HG03135 (cell line): ENCODE data around the gene MAP3K5.
"Not testable (repeated sequence)": the region's sequence is repeated elsewhere in the genome, so short reads cannot be mapped to it uniquely, and the experiment has no call there.

ENCODE experiments used
- ATAC-seq: cut with Tn5 transposase; IDR thresholded peaks from one replicate; pipeline ENCODE4 v1.9.1; 2021; ENCODE audit warnings: mild to moderate bottlenecking, moderate library complexity; ENCODE audit not compliant: unreplicated experiment

MAP3K5 gene

DNA sequence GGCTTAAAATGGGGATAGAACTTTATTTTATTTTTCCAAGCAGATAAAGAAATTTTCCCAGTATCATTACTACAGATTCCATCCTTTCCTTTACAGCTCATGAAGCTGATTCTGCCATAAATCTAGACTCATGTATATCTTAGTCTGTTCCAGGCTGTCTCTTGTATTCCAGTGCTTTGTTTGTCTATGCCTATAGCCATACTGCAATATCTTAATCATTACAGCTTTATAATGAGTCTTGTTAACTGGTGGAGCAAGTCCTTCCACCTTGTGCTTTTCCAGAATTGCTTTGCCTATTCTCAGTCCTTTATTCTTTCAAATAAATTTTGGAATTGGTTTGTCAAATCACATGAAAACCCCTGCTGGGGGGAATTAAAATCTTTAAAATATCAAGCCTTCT is 99.2 kb downstream of the MAP3K5 start:
- no peak for ATAC-seq

- ATAC-seq: not testable (repeated sequence)
Observed at GRCh38 chr6:136687894-136688293, 104.4 kb downstream of the MAP3K5 start.

- ATAC-seq: no peak
Observed at GRCh38 chr6:136685540-136686108, 106.7 kb downstream of the MAP3K5 start.

DNA sequence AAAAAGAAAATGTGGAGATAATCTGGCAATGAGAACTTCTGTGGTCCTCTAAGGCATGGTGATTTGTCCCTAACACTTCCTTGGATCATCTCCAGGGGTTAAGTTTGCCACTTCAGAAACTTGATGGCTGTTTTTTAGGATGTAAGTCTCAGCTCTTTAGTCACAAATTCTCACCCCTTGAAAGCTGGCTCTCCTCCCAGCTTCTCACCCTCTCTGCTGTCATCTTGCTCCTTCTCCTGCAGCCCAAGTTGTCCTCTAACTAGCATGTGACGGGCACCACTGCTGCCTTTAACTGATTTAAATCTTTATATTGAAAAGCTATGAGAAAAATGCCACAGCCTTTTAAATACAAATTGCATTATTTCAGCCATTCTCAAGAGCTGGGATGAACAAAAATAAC is 107.8 kb downstream of the MAP3K5 start:
- ATAC-seq: no peak

GRCh38 chr6:136683209-136683941 is 108.9 kb downstream of the MAP3K5 start:
- ATAC-seq: no peak

- no peak for ATAC-seq
Observed at GRCh38 chr6:136682292-136682691, 110.0 kb downstream of the MAP3K5 start.

DNA sequence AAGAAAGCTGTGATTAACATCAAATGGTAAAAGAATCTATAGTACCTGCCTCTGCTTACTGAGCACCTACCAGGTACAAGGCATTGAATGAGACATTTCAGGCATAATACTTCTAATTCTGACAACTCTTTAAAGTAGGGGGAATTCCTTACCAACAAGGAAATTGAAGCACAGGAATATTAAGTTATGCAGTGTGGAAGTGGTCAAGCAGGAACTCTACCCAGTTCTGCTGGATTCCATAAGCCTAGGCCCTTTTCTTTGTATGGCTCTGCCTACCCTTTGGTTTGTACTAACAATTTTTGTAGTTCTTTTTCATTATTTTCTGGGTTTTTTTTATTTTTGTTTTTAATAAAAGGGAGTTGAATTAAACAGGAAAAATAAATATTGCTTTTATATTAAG is 114.5 kb downstream of the MAP3K5 start:
- ATAC-seq: no peak

DNA sequence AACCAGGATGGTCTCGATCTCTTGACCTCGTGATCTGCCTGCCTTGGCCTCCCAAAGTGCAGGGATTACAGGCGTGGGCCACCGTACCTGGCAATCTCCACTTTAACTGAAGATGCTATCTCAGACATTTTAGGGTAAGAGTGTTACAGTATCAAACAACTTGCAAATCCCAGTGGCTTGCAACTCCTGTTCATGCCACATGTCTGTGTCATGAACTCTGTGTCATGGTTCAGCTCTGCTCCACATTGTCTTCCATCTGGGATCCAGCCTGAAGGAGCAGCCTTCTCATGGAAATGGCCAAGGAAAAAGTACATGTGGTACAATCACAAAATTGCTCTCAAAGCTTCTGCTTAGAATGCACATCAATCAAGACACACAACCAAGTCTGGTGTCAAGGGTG is 114.9 kb downstream of the MAP3K5 start:
- no peak for ATAC-seq

GRCh38 chr6:136676075-136676474 is 116.2 kb downstream of the MAP3K5 start:
- no peak for ATAC-seq

- ATAC-seq: no peak
Observed at GRCh38 chr6:136673571-136673970, 118.7 kb downstream of the MAP3K5 start.

- ATAC-seq: no peak
Observed at GRCh38 chr6:136672144-136672543, 120.1 kb downstream of the MAP3K5 start.

DNA sequence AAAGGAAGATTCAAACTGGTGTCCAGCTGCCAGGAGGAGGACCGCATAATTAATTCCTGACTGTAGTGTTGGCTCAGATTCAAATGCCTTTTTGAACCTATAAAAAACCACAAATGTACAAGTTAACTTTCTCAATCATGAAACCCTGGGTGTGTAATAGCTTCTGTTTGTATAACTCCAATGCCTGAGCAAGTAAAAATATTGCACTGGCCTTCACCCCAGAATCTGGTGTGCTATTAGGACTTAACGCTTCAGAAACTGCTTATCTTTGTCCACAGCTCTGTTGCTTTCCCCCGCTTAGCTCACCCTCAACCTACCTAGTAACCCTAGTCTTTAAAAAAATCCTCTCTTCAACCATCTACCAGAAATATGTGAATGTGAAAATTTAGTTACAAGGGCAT is 123.0 kb downstream of the MAP3K5 start:
- no peak for ATAC-seq

- ATAC-seq: no peak
Observed at GRCh38 chr6:136668571-136668970, 123.7 kb downstream of the MAP3K5 start.

DNA sequence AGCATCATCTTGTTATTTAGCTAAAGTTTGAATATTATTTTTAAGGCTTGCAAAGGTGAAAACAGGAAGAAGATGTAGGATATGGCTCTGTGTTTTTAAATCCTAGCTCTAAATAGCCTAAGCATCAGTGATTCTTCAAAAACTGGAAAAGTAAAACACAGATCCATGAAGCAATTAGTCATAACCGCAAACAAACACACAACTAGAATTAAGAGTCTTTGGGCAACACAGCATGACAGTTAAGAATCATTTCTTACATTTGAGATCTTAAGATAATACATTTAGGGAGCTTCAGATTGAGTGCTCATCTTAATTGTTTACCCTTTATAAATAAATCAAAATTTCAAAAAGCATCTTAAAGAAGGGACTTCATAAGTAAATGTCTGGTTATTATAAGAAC is 126.2 kb downstream of the MAP3K5 start:
- no peak for ATAC-seq

GRCh38 chr6:136662347-136663237 is 129.7 kb downstream of the MAP3K5 start:
- ATAC-seq: no peak

GRCh38 chr6:136660727-136661126 is 131.6 kb downstream of the MAP3K5 start:
- no peak for ATAC-seq

DNA sequence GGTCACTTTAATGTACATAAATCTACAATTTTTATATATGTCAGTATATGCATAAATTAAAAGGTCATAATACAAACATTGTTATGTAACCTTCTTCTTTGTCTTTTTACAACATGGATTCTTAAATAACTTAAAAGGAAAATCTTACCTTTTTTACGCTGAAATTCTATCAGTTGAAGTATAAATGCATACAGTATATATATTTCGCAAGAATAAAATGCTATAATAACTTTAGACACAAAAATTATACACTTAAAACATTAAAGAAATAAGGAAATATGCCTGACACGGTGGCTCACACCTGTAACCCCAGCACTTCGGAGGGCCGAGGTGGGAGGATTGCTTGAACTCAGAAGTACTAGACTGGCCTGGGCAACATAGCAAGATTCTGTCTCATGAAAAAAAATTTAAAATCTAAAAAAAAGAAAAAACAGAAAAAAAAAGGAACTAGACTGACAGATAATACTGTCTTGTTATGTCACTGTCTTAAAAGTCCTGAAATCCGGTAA is 132.2 kb downstream of the MAP3K5 start:
- ATAC-seq: no peak

DNA sequence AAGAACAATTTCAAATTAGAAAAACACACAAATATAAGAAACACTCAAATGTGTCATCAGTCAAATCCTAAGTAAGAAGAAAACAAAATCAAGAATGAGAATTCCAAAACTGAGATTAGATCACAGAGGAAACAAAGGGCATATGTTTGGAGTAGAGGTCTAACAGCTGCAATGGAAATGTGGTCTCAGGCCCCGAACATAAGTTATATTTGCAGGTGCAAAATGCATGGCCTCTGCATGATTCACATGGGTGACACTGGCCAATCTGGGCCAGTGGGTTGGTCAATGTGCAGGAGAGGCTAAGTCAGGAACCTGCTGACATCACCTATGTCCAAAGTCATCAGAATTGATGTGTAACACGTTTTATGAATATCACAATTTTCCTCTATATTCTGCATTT is 133.6 kb downstream of the MAP3K5 start:
- ATAC-seq: no peak

- ATAC-seq: no peak
Observed at GRCh38 chr6:136657666-136658065, 134.6 kb downstream of the MAP3K5 start.

DNA sequence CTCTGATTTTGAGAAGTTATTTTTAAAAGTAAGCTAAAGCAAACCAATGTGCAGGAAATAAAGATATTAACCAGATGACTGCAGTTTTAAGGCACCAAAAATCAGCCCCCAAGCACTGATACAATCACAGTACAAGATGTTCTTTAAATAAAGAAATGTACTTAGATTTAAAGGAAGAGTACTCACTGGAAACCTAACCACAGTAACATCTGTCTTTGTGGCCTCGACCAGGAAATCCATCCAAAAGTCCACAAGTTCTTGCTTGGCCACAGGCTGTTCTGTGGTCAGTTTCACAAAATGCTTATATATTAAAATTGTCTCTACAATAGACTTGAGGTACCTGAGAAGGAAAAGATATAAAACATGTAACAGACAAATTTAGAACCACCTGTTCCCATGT is 136.2 kb downstream of the MAP3K5 start:
- no peak for ATAC-seq

DNA sequence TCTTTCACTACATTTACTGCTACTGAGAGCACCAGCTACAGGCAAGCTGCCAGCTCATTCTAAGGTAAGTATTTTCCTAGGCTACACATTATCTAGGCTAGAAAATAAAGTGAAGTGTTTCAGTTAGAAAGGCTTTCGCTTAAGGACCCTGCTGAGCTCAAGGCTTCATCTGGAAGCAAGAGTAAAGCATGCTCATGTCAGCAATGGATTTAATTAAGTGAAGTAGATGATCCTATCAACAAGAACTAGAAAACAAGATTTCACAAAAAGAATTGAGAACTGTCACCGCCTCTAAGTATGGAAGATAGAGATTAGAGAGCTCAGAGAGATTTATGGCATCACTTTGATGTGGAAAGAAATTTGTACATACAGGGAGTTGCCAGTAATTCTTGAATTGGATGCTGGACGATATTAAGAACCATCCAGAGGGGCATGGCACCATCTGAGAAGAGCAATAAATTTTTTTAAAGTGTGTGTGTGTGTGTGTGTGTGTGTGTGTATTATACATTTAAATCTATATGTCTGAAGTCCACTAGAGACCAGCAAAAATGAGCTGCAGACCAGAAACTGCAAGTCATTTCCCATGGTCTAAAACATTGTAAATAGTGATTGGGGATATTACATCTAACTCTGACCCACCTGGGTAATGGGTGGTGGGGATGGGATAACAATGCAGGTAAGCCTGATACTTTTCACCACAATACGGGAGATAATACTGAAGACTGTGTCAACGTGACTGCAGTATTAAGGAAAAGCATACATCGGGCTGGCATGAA is 136.8 kb downstream of the MAP3K5 start:
- ATAC-seq: no peak
